Pulmonary artery endothelial cell (primary cell): ENCODE data around the gene ATG16L2. TPM values are rescaled to one million over a fixed set of nuclear protein-coding genes. Genes with fewer than 3 reads are reported as not detected.
"Not testable (repeated sequence)": the region's sequence is repeated elsewhere in the genome, so short reads cannot be mapped to it uniquely, and the experiment has no call there.

Experiments used
- DNase-seq: peaks from one replicate; pipeline ENCODE4 v3.0.0-alpha.2; 2011; ENCODE audit warnings: low read depth, low spot score
- total RNA-seq: library from RNA; depleted of rRNA; stranded (reverse); fragments of >200 nt; gene quantifications from 2 replicates; pipeline ENCODE4 v1.2.3, GENCODE V29; 2014

ATG16L2 gene
- total RNA-seq, 1 donor from 2014 or later, result 8.9 TPM

- DNase-seq, result no peak
Measured at GRCh38 chr11:72779495-72780128, 34.6 kb upstream of the ATG16L2 start.

GRCh38 chr11:72780296-72781062, 33.7 kb upstream of the ATG16L2 start:
- DNase-seq, result no peak

- no peak for DNase-seq
Measured at GRCh38 chr11:72781063-72781312, 33.2 kb upstream of the ATG16L2 start.

GRCh38 chr11:72781313-72782080, 32.7 kb upstream of the ATG16L2 start:
- DNase-seq, result no peak

- no peak for DNase-seq
Measured at GRCh38 chr11:72782081-72782920, 31.9 kb upstream of the ATG16L2 start.

GRCh38 chr11:72783144-72783905, 30.9 kb upstream of the ATG16L2 start:
- DNase-seq, result no peak

GRCh38 chr11:72784662-72785061, 29.5 kb upstream of the ATG16L2 start:
- DNase-seq, result no peak

GRCh38 chr11:72786305-72787215, 27.7 kb upstream of the ATG16L2 start:
- DNase-seq, result no peak

- DNase-seq, result no peak
Measured at GRCh38 chr11:72787216-72788104, 26.8 kb upstream of the ATG16L2 start.

GRCh38 chr11:72788241-72788640, 26.0 kb upstream of the ATG16L2 start:
- no peak for DNase-seq

- no peak for DNase-seq
Measured at GRCh38 chr11:72789493-72790131, 24.6 kb upstream of the ATG16L2 start.

GRCh38 chr11:72791228-72791627, 23.0 kb upstream of the ATG16L2 start:
- DNase-seq, result not testable (repeated sequence)

- DNase-seq, result no peak
Measured at GRCh38 chr11:72792437-72793021, 21.7 kb upstream of the ATG16L2 start.

- DNase-seq, result no peak
Measured at GRCh38 chr11:72793076-72793424, 21.2 kb upstream of the ATG16L2 start.

GRCh38 chr11:72793425-72794367, 20.5 kb upstream of the ATG16L2 start, which contains the start of gene STARD10:
TSS of gene STARD10 (minus strand) at chr11:72794047. CDS start at chr11:72781181, 12,866 bp downstream.
- peak; percentile 73 for DNase-seq

- DNase-seq, result no peak
Measured at GRCh38 chr11:72798361-72798760, 15.8 kb upstream of the ATG16L2 start.

- DNase-seq, result no peak
Measured at GRCh38 chr11:72799441-72799840, 14.8 kb upstream of the ATG16L2 start.
